Stimulated activated CD4-positive, alpha-beta T cell treated with anti-CD3 and anti-CD28 coated beads, Interleukin-1b, Interleukin-23, amount 100 ng/mL, for 4 hours (primary cell): ENCODE measurements around the gene RBMS3.
A peak's percentile ranks its signal among the peaks of the same experiment; 100 is the strongest.
"Not testable (repeated sequence)": the region's sequence is repeated elsewhere in the genome, so short reads cannot be mapped to it uniquely, and the experiment has no call there.

Experiments used
- DNase-seq, 2 donors: peaks; one replicate each; pipeline ENCODE4 v3.0.0-alpha.2; 2020; ENCODE audit warnings: low read depth in 2 of 2

RBMS3 gene

DNA sequence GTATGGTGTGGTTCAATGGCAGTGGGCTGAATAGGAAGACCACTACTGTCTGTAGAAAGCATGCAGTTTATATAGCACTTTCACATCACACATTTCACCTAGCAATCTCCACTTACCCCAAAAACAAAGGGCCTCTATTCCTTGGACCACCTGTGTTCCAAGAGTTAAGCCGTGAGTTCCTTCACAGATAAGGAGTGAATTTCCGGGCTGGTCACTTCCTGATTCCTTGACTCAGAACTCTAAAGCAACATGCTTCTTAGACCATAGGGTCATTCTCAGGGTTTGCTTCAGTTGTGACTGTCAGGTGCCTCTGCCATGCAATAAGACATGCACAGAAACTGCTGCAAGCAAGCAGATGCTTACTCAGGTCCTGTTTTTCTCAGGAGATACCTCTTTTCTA lies 737.0 kb downstream of the RBMS3 start:
- DNase-seq, result no peak

DNA sequence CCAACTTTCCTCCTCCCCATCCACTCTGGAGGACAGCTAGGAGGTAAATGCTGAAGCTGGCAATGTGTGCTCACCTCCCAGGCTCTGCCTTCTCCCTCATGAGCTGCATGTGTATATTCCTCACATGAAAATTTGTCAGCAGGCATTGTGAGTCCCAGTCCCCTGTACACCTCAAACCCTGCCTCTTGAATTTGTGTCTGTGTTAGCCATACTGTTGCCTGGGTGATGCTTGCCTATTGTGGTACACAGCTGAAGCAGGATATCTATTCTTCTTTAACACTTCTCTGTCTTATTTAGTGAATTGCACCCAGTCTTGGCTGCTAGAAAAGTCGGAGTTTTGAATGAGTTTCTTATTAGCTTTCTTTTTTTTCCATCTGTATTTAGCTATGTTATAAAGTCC lies 739.5 kb downstream of the RBMS3 start:
- DNase-seq, result no peak

DNA sequence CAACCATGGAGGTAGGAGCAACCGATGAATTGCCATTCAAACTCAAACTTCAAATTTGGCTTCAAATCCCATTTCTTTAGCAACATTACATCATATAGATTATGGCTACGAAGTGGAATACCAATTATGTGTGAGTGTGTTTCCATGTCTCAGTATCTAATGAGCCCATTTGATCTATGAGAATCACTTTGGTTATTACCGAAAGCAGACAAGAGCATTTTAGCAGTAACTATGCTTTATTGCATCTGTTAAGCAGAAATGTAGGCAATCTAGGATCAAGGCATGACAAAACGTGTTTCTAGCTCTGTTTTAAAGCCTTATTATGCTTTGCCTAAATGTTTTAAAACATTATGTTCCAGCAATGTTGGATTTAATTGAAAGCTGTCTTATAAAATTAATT lies 743.6 kb downstream of the RBMS3 start:
- no peak for DNase-seq

DNA sequence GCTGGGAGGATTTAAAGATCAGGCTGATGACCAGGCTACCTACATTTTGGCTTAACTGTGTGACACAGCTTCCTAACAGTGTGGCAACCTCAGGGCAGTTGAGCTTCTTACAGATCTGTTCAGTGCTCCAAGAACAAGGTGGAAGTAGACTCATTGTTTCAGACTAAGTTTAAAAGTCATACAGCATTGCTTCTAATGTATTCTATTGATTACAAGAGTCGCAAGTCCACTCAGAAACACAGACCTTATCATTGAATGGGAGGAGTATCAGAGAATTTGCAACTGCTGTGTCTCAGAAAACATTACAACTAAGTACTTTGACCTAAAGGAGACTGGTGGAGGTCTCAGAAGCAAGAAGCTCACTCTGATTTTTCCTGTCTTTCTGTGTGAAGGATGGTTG lies 746.0 kb downstream of the RBMS3 start:
- no peak for DNase-seq

DNA sequence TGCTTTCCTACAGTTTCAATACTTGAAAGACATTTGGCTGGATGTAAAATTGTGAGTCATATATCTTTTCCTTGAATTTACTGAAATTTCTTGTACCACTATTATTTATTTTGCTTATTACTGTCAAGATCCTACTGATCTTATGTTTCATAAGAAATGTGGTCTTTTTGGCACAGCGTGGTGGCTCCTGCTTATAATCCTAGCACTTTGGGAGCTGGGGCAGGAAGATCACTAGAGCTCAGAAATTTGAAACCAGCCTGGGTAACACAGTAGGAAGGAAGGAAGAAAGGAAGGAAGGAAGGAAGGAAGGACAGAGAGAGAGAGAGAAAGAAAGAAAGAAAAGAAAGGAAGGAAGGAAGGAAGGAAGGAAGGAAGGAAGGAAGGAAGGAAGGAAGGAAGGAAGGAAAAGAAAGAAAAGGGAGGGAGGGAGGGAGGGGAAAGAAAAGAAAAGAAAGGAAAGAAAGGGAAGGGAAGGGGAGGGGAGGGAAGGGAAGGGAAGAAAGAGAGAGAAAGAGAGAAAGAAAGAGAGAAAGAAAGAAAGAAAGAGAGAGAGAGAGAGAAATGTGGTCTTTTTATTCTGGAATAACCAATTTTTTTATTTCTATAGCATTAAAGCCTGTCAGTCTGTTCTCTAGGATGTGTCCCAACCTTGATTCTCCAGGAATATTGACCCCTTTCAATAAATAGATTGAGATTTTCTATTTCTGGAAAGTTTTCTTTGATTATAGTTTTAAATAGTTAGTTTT lies 753.5 kb downstream of the RBMS3 start:
- DNase-seq, result no peak

DNA sequence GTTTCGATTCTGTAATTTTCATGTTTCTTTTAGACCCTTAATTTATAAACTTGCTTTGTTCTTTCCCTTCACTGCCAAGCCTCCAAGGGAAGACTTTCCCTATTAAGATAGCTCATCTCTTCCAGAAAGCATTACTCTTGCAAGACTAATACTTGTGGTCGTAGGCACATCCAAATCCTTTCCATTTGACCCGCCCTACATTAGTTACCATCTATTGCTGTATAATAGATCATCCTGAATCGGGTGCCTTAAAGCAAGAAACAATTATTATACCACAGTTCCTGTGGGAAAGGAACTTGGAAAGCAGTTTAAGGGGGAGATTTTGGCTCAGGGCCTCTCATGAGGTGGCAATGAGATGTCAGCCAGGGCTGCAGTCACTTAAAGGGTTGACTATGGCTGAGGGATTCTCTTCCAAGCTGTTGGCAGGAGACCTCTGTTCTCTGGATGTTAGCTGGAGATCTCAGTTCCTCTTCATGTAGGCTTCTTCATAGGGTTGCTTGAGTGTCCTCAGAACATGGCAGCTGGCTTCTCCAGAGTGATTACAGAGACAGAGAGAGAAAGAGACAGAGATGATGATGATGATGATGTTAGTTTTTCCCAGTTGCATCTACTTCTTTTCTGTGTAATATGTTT lies 755.2 kb downstream of the RBMS3 start:
- DNase-seq, result no peak

DNA sequence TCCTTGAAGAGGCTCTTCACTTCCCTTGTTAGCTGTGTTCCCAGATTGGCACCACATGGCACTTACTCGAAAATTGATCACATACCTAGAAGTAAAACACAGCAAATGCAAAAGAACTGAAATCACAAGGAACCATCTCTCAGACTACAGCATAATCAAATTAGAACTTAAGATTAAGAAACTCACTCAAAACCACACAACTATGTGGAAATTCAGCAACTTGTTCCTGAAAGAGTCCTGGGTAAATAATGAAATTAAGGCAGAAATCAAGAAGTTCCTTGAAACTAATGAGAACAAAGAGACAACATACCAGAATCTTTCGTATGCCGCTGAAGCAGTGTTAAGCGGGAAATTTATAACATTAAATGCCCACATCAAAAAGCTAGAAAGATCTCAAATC lies 759.3 kb downstream of the RBMS3 start:
- DNase-seq, result no peak

DNA sequence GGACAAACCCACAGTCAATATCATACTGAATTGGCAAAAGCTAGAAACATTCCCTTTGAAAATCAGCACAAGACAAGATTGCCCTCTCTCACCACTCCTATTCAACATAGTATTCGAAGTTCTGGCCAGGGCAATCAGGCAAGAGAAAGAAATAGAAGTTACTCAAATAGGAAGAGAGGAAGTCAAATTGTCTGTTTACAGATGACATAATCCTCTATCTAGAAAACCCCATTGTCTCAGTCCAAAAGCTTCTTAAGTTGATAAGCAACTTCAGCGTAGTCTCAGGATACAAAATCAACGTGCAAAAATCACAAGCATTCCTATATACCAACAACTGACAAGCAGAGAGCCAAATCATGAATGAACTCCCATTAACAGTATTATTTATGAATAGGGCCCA lies 760.6 kb downstream of the RBMS3 start:
- not testable (repeated sequence) for DNase-seq

DNA sequence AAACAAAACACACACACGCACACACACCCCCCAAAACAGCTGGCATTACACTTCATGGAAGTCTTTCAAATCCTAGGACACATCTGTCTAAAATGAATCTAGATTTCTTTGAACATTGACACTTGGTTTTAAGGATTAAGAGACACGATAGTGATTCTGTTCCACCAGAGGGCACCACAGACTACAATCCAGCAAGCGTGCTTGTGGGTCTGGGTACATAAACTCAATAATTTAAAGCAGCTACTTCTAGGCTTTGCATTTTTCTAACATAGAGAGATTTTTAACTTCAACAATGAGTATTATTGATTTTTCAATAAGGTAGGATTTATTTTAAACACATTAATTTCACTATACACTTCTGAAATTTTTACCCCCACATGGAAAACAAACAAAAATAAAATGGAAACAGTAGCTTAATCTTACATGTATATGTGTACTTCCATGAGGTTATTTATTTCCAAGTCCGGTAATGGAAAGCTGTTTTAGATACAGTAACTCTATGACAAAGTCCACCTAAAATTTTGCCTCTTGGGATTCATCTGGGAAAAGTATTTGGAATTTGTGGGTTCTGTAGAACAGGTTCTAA lies 761.5 kb downstream of the RBMS3 start:
- peak; percentile 25 to 49 for DNase-seq

DNA sequence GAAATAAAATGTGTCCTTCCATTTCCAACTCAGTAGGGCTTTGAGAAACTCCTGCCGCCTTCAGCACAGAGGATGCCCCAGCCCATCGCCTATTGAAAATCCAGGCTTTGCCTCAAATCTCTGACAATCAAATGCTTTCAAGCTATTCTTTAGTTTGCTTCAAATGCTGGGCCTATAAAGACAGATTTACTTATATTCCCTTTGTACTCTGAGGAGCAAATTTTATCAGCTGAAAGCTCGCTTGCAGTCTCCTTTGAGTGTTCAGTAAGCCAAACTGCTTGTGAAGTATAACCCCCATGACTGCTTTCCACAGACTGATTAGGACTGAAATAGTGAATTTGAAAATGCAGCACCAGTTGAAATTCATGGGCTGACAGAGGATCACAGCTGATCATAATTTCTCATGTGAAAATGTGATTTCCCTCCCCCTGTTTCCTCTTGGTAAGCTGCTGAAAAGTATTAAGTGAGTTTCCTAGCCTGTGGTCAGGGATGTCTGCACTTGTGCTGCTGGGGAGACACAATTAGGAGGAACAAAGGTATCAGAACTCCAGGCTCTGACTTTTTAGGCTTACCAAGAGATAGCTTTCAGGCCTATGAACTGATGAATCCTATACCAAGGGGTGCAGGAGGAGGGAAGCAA lies 762.2 kb downstream of the RBMS3 start:
- no peak for DNase-seq

DNA sequence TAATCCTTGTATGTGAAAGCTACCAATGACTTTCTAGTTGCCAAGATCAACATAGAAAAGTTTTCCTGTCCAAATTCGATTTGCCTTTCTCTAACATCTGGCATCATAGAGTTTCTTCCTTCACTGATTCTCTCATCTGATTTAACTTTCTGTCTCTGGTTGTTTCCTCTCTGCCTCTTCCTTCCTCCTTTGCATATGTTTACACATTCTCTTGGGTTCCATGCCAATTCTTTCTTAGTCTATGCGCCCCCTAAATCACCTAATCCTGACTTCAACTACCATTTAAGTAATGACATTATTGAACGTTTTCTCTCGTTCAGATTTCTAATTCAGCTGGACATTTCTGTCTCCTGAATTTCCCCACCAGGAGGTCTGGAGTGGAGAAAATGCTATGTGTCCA lies 763.6 kb downstream of the RBMS3 start:
- DNase-seq, result no peak

DNA sequence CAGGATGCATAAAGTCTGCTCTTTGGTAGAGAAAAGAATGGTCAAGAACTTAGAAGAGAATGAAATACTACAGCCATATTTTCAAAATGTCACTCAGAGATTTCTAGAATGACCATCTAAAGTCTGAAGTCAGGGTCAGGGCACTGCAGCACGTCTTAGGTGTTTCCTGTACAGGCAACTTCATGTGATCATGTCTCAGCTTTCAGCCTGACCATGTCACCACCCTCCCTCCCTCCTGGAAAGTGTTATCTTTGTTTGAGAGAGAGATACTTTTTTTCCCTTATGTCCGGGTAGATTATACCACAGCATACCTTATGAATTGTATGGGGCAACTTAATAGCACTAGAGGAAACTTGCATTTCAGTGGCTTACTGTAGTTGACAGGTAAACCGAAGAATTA lies 767.6 kb downstream of the RBMS3 start:
- DNase-seq, result no peak

DNA sequence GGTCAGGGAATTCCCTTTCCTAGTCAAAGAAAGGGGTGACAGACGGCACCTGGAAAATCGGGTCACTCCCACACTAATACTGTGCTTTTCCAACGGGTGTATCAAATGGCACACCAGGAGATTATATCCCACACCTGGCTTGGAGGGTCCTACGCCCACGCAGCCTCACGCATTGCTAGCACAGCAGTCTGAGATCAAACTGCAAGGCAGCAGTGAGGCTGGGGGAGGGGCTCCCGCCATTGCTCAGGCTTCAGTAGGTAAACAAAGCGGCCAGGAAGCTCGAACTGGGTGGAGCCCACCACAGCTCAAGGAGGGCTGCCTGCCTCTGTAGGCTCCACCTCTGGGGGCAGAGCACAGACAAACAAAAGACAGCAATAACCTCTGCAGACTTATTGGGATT lies 769.2 kb downstream of the RBMS3 start:
- DNase-seq, result not testable (repeated sequence)

DNA sequence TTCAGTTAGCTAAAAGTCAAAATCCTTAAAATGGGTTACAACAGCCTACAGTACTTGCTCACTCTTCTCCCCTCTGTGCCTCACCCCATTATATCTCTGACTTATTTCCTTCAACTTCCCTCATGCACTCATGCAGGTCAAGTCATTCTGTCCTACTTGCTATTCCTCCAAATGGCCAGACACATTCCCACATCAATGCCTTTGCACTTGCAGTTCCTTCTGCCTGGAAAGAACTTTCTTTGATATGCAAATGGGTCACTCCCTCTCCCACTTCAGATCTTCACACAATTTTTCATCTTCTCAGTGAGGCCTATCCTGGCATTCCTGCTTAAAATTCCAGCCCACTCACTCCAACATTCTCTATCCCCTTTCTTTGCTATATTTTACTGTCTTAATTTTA lies 778.4 kb downstream of the RBMS3 start:
- no peak for DNase-seq
